Neuronal stem cell (in vitro differentiated cells): Measurements from ENCODE around the gene PHLDA1.

Experiments
- DNase-seq: peaks from one replicate; pipeline ENCODE4 v3.0.0-alpha.2; 2013; ENCODE audit warnings: low spot score
- H2AFZ ChIP-seq: one replicate; pipeline ENCODE4 v1.6.1; 2013; ENCODE audit warnings: mild to moderate bottlenecking, low read length, inconsistent platforms
- H2AK5ac ChIP-seq: 2 replicates; pipeline ENCODE4 v1.6.1; 2013; ENCODE audit warnings: low read depth, mild to moderate bottlenecking, inconsistent platforms, low read length, moderate library complexity, mixed read lengths
- H2BK120ac ChIP-seq: 2 replicates; pipeline ENCODE4 v1.6.1; 2013; ENCODE audit warnings: low read depth, mild to moderate bottlenecking, inconsistent platforms, low read length, moderate library complexity, mixed read lengths
- H2BK12ac ChIP-seq: one replicate; pipeline ENCODE4 v1.6.1; 2013; ENCODE audit warnings: low read length, inconsistent platforms
- H2BK15ac ChIP-seq: 2 replicates; pipeline ENCODE4 v1.6.1; 2013; ENCODE audit warnings: mild to moderate bottlenecking, low read length, inconsistent platforms, mixed read lengths
- H2BK5ac ChIP-seq: one replicate; pipeline ENCODE4 v1.6.1; 2013; ENCODE audit warnings: inconsistent platforms, mild to moderate bottlenecking, low read length, moderate library complexity
- H3K14ac ChIP-seq: one replicate; pipeline ENCODE4 v1.6.1; 2013; ENCODE audit warnings: low read length, inconsistent platforms
- H3K18ac ChIP-seq: 2 replicates; pipeline ENCODE4 v1.6.1; 2013; ENCODE audit warnings: low read length, inconsistent platforms
- H3K23ac ChIP-seq: 2 replicates; pipeline ENCODE4 v1.6.1; 2013; ENCODE audit warnings: low read depth, mild to moderate bottlenecking, mixed read lengths, low read length, inconsistent platforms; ENCODE audit not compliant: poor library complexity
- H3K27ac ChIP-seq: replicated peaks from 3 replicates; pipeline ENCODE4 v1.5.1; 2013; ENCODE audit warnings: low read length, inconsistent platforms
- H3K27me3 ChIP-seq, 3 experiments: 2 replicates each; pipeline ENCODE4 v1.6.1; 2013; ENCODE audit warnings: low read length in 3 of 3, mild to moderate bottlenecking in 2 of 3, inconsistent platforms in 1 of 3, low read depth in 1 of 3, mixed read lengths in 1 of 3, moderate library complexity in 1 of 3; ENCODE audit not compliant: control insufficient read depth in 3 of 3, insufficient read depth in 3 of 3
- H3K36me3 ChIP-seq, 2 donors: replicated peaks in 1 of 2; 2 replicates each; pipeline ENCODE4 v1.6.1; 2013; ENCODE audit warnings: low read length in 2 of 2; ENCODE audit not compliant: control insufficient read depth in 2 of 2, insufficient read depth in 2 of 2
- H3K4ac ChIP-seq: 2 replicates; pipeline ENCODE4 v1.6.1; 2013; ENCODE audit warnings: inconsistent platforms, mild to moderate bottlenecking, low read length, moderate library complexity
- H3K4me1 ChIP-seq, 2 donors: 1 replicate in 1 of 2; 2 replicates in 1 of 2; pipeline ENCODE4 v1.6.1; 2013; ENCODE audit warnings: low read length in 2 of 2, low read depth in 1 of 2; ENCODE audit not compliant: control insufficient read depth in 2 of 2, insufficient read depth in 1 of 2
- H3K4me2 ChIP-seq: one replicate; pipeline ENCODE4 v1.6.1; 2013; ENCODE audit warnings: mild to moderate bottlenecking, low read length, inconsistent platforms; ENCODE audit not compliant: insufficient read depth, poor library complexity, severe bottlenecking
- H3K4me3 ChIP-seq, 2 donors: 2 replicates each; pipeline ENCODE4 v1.5.1; 2013; ENCODE audit warnings: low read length in 2 of 2, mild to moderate bottlenecking in 2 of 2, inconsistent platforms in 1 of 2, moderate library complexity in 1 of 2
- H3K79me1 ChIP-seq: one replicate; pipeline ENCODE4 v1.6.1; 2013; ENCODE audit warnings: low read depth, mild to moderate bottlenecking, inconsistent platforms, low read length, moderate library complexity
- H3K9ac ChIP-seq: one replicate; pipeline ENCODE4 v1.6.1; 2013; ENCODE audit warnings: mild to moderate bottlenecking, low read depth, low read length, inconsistent platforms; ENCODE audit not compliant: poor library complexity
- H3K9me3 ChIP-seq, 2 donors: replicated peaks in 1 of 2; 2 replicates each; pipeline versions ENCODE3 to v1.6.1; 2013; ENCODE audit warnings: low read length in 2 of 2, mild to moderate bottlenecking in 2 of 2, inconsistent platforms in 1 of 2, low read depth in 1 of 2, mixed read lengths in 1 of 2, moderate library complexity in 1 of 2; ENCODE audit not compliant: control insufficient read depth in 2 of 2, insufficient read depth in 1 of 2
- H4K8ac ChIP-seq: one replicate; pipeline ENCODE4 v1.6.1; 2013; ENCODE audit warnings: low read depth, mild to moderate bottlenecking, inconsistent platforms, low read length, moderate library complexity
- H4K91ac ChIP-seq: one replicate; pipeline ENCODE4 v1.6.1; 2013; ENCODE audit warnings: low read length, low read depth, mild to moderate bottlenecking, inconsistent platforms; ENCODE audit not compliant: poor library complexity
- WGBS, 2 donors: extraction: QIAGEN DNeasy Blood & Tissue Kit; methylation state at CpG; one replicate each; pipeline ENCODE4 v1.1.7; 2013; ENCODE audit warnings: missing lambda C conversion rate in 2 of 2, mixed read lengths in 1 of 2; ENCODE audit not compliant: insufficient read length in 2 of 2, insufficient replicate concordance in 1 of 2; ENCODE audit errors: extremely low coverage in 2 of 2; 5-methylcytosine and 5-hydroxymethylcytosine counted together

The PHLDA1 gene

GRCh38 chr12:76018672-76019071, 12.9 kb downstream of the PHLDA1 start:
- no peak overlapping the region for H4K91ac ChIP-seq
- H4K8ac ChIP-seq: no peak overlapping the region
- H3K4me3 ChIP-seq: no peak overlapping the region
- no peaks in the 10 kb centered on the region for H3K79me1 ChIP-seq
- H3K9ac ChIP-seq: no peak overlapping the region
- H2AK5ac ChIP-seq: no peak overlapping the region
- no peaks in the 10 kb centered on the region for H3K9me3 ChIP-seq
- no peak overlapping the region for H3K23ac ChIP-seq
- no CpG with 5 or more reads among the region's 1 CpG for WGBS, 2 donors
- H3K4me2 ChIP-seq: no peak overlapping the region
- H3K18ac ChIP-seq: no peak overlapping the region
- H2BK15ac ChIP-seq: no peak overlapping the region
- no peaks in the 10 kb centered on the region for H3K27me3 ChIP-seq
- H3K4me1 ChIP-seq: peaks cover 0 to 6% of the 10 kb centered on the region in 2 donors
- no peak overlapping the region for H2AFZ ChIP-seq
- no peak overlapping the region for H2BK12ac ChIP-seq
- DNase-seq: no peak
- H2BK120ac ChIP-seq: no peak overlapping the region
- H2BK5ac ChIP-seq: no peak overlapping the region
- H3K4ac ChIP-seq: no peak overlapping the region
- no peak overlapping the region for H3K14ac ChIP-seq
- no peaks in the 10 kb centered on the region for H3K36me3 ChIP-seq
- no peak overlapping the region for H3K27ac ChIP-seq

- no peak overlapping the region for H2BK5ac ChIP-seq
- H4K91ac ChIP-seq: no peak overlapping the region
- no peak overlapping the region for H3K9ac ChIP-seq
- H4K8ac ChIP-seq: no peak overlapping the region
- no peak overlapping the region for H2AFZ ChIP-seq
- H3K14ac ChIP-seq: no peak overlapping the region
- H2BK15ac ChIP-seq: no peak overlapping the region
- no peak overlapping the region for H3K23ac ChIP-seq
- peaks cover 0 to 6% of the 10 kb centered on the region in 2 donors for H3K4me1 ChIP-seq
- H3K79me1 ChIP-seq: no peaks in the 10 kb centered on the region
- no peaks in the 10 kb centered on the region for H3K27me3 ChIP-seq
- H3K4ac ChIP-seq: no peak overlapping the region
- H3K9me3 ChIP-seq: no peaks in the 10 kb centered on the region
- whole genome bisulfite sequencing, 2 donors: no CpG with 5 or more reads among the region's 6 CpGs
- no peak overlapping the region for H2AK5ac ChIP-seq
- no peak overlapping the region for H3K18ac ChIP-seq
- no peak overlapping the region for H2BK12ac ChIP-seq
- H3K36me3 ChIP-seq: no peaks in the 10 kb centered on the region
- no peak overlapping the region for H3K27ac ChIP-seq
- H3K4me2 ChIP-seq: no peak overlapping the region
- no peak overlapping the region for H3K4me3 ChIP-seq
- DNase-seq: no peak
- no peak overlapping the region for H2BK120ac ChIP-seq
These were observed 13.5 kb downstream of the PHLDA1 start for GRCh38 chr12:76018111-76018510.

GRCh38 chr12:76014007-76014406, 17.6 kb downstream of the PHLDA1 start:
- Histone ChIP-seq H3K14ac (no peak overlapping the region), H3K9ac (no peak overlapping the region), H2AK5ac (no peak overlapping the region), H3K18ac (no peak overlapping the region), H4K8ac (no peak overlapping the region), H3K23ac (no peak overlapping the region), H3K4me1 (peaks cover 3 to 4% of the 10 kb centered on the region in 2 donors), H3K27ac (no peak overlapping the region), H3K4me3 (no peak overlapping the region), H2BK12ac (no peak overlapping the region), H2AFZ (no peak overlapping the region), H2BK5ac (no peak overlapping the region), H3K9me3 (no peaks in the 10 kb centered on the region), H3K79me1 (no peaks in the 10 kb centered on the region), H3K4ac (no peak overlapping the region), H3K27me3 (no peaks in the 10 kb centered on the region), H3K36me3 (no peaks in the 10 kb centered on the region), H3K4me2 (no peak overlapping the region), H2BK120ac (no peak overlapping the region), H2BK15ac (no peak overlapping the region), H4K91ac (no peak overlapping the region)
- WGBS, 2 donors: no CpG with 5 or more reads among the region's 8 CpGs
- DNase-seq: no peak

- no peaks in the 10 kb centered on the region for H3K9me3 ChIP-seq
- no CpG with 5 or more reads among the region's 4 CpGs for WGBS, 2 donors
- no peak overlapping the region for H3K27ac ChIP-seq
These were observed 18.0 kb downstream of the PHLDA1 start for GRCh38 chr12:76013603-76014002.

More at GRCh38 chr12:76013603-76014002, 18.0 kb downstream of the PHLDA1 start:
- DNase-seq: no peak
- H3K27me3 ChIP-seq: no peaks in the 10 kb centered on the region
- H4K8ac ChIP-seq: no peak overlapping the region
- no peak overlapping the region for H2BK15ac ChIP-seq
- H3K18ac ChIP-seq: no peak overlapping the region
- H2AK5ac ChIP-seq: no peak overlapping the region
- no peak overlapping the region for H2AFZ ChIP-seq
- no peak overlapping the region for H4K91ac ChIP-seq
- H3K4me3 ChIP-seq: no peak overlapping the region
- H3K23ac ChIP-seq: no peak overlapping the region
- H3K14ac ChIP-seq: no peak overlapping the region
- H3K79me1 ChIP-seq: no peaks in the 10 kb centered on the region
- H2BK12ac ChIP-seq: no peak overlapping the region
- H2BK120ac ChIP-seq: no peak overlapping the region
- no peak overlapping the region for H3K4me2 ChIP-seq
- no peak overlapping the region for H2BK5ac ChIP-seq
- peaks cover 3 to 4% of the 10 kb centered on the region in 2 donors for H3K4me1 ChIP-seq
- no peaks in the 10 kb centered on the region for H3K36me3 ChIP-seq
- H3K4ac ChIP-seq: no peak overlapping the region
- no peak overlapping the region for H3K9ac ChIP-seq
